H1 (cell line): ENCODE data around the gene NARS2. TPM values are rescaled to one million over a fixed set of nuclear protein-coding genes. Genes with fewer than 3 reads are reported as not detected.

ENCODE experiments used
- CTCF ChIA-PET: fragments of 300-600 bp; sonication (Branson Sonifier 250); formaldehyde crosslinking; loops from one replicate; lab custom pipeline; 2021; ENCODE audit not compliant: partially characterized antibody; lab: Charles Lee
- POLR2A ChIA-PET: fragments of 300-600 bp; sonication (Branson Sonifier 250); formaldehyde crosslinking; loops from one replicate; lab custom pipeline; 2021; ENCODE audit warnings: inconsistent platforms; ENCODE audit not compliant: partially characterized antibody; lab: Charles Lee
- DNase-seq, 2 experiments: peaks; one replicate each; pipeline versions ENCODE4 v3.0.0 to v3.0.0-alpha.2; 2010 to 2022; ENCODE audit warnings: low spot score in 2 of 2, low read depth in 1 of 2, mixed read lengths in 1 of 2
- FAIRE-seq: peaks from 2 replicates; lab custom pipeline; 2011; peaks lifted over from hg19 to GRCh38; lab: Jason Lieb, UNC
- H2AFZ ChIP-seq: 2 replicates; pipeline ENCODE4 v1.8.1; 2012; ENCODE audit warnings: low read length, inconsistent platforms
- H2AK5ac ChIP-seq: 2 replicates; pipeline ENCODE4 v1.6.1; 2013; ENCODE audit warnings: low read depth, low read length
- H2BK120ac ChIP-seq: replicated peaks from 2 replicates; pipeline ENCODE3; 2013; ENCODE audit warnings: low read depth, low read length, inconsistent platforms
- H2BK12ac ChIP-seq: 2 replicates; pipeline ENCODE4 v1.6.1; 2013; ENCODE audit warnings: low read depth, low read length
- H2BK15ac ChIP-seq: 2 replicates; pipeline ENCODE4 v1.6.1; 2013; ENCODE audit warnings: low read length
- H2BK20ac ChIP-seq: 2 replicates; pipeline ENCODE4 v1.6.1; 2013; ENCODE audit warnings: low read length
- H2BK5ac ChIP-seq: 2 replicates; pipeline ENCODE4 v1.6.1; 2013; ENCODE audit warnings: low read depth, low read length
- H3K14ac ChIP-seq: 2 replicates; pipeline ENCODE4 v1.6.1; 2013; ENCODE audit warnings: inconsistent platforms; ENCODE audit not compliant: insufficient read length
- H3K18ac ChIP-seq: 2 replicates; pipeline ENCODE4 v1.6.1; 2013; ENCODE audit warnings: low read length; ENCODE audit errors: extremely low read depth
- H3K23ac ChIP-seq: 2 replicates; pipeline ENCODE4 v1.6.1; 2013; ENCODE audit warnings: inconsistent platforms; ENCODE audit not compliant: insufficient read length
- H3K23me2 ChIP-seq: 2 replicates; pipeline ENCODE4 v1.6.1; 2013; ENCODE audit warnings: low read depth, low read length
- H3K27ac ChIP-seq: 2 replicates; pipeline ENCODE4 v1.6.1; 2011; ENCODE audit warnings: low read depth, low read length, inconsistent platforms
- H3K27me3 ChIP-seq, 4 experiments: replicated peaks in 1 of 4; 1 replicate in 1 of 4; 2 replicates in 3 of 4; pipeline versions ENCODE4 v1.6.1 to v1.8.1; 2011 to 2013; ENCODE audit warnings: low read length in 3 of 4, mild to moderate bottlenecking in 3 of 4, inconsistent platforms in 2 of 4, mixed read lengths in 2 of 4, moderate library complexity in 1 of 4; ENCODE audit not compliant: control insufficient read depth in 3 of 4, insufficient read depth in 3 of 4; ENCODE audit errors: extremely low read depth in 1 of 4
- H3K36me3 ChIP-seq, 4 experiments: 2 replicates each; pipeline versions ENCODE4 v1.6.1 to v1.8.1; 2011 to 2013; ENCODE audit warnings: mild to moderate bottlenecking in 4 of 4, low read length in 3 of 4, moderate library complexity in 2 of 4, control low read depth in 1 of 4, inconsistent platforms in 1 of 4; ENCODE audit not compliant: insufficient read depth in 4 of 4, control insufficient read depth in 2 of 4
- H3K4ac ChIP-seq: replicated peaks from 2 replicates; pipeline ENCODE3; 2013; ENCODE audit warnings: low read length, low read depth, mixed read lengths, inconsistent platforms; ENCODE audit not compliant: insufficient read length
- H3K4me1 ChIP-seq, 4 experiments: replicated peaks in 1 of 4; 1 replicate in 1 of 4; 2 replicates in 3 of 4; pipeline versions ENCODE4 v1.6.1 to v1.8.1; 2011 to 2013; ENCODE audit warnings: low read length in 3 of 4, inconsistent platforms in 2 of 4, mixed read lengths in 1 of 4; ENCODE audit not compliant: insufficient read depth in 4 of 4, control insufficient read depth in 3 of 4
- H3K4me2 ChIP-seq, 2 experiments: 2 replicates each; pipeline versions ENCODE4 v1.6.1 to v1.8.1; 2011 to 2013; ENCODE audit warnings: low read depth in 2 of 2, low read length in 2 of 2, control low read depth in 1 of 2, inconsistent platforms in 1 of 2, mild to moderate bottlenecking in 1 of 2; ENCODE audit not compliant: insufficient read depth in 1 of 2
- H3K4me3 ChIP-seq, 4 experiments: fragments of 200-600, 300-600 bp in 1 of 4; sonication (generic), shearing (Covaris generic), sonication (Bioruptor Twin) in 1 of 4; 2 replicates each; pipeline versions ENCODE4 v1.5.1 to v1.8.1; 2011 to 2016; ENCODE audit warnings: low read length in 4 of 4, low read depth in 3 of 4, control low read depth in 2 of 4, inconsistent platforms in 2 of 4, mild to moderate bottlenecking in 2 of 4, mixed read lengths in 1 of 4, moderate library complexity in 1 of 4; ENCODE audit not compliant: insufficient read depth in 2 of 4; ENCODE audit errors: extremely low read depth in 1 of 4
- H3K56ac ChIP-seq: replicated peaks from 2 replicates; pipeline ENCODE3; 2013; ENCODE audit warnings: low read depth, mild to moderate bottlenecking, mixed read lengths, low read length, inconsistent platforms; ENCODE audit not compliant: insufficient read length
- H3K79me1 ChIP-seq: 2 replicates; pipeline ENCODE4 v1.6.1; 2013; ENCODE audit warnings: low read depth, low read length, control low read depth
- H3K79me2 ChIP-seq, 2 experiments: 2 replicates each; pipeline versions ENCODE4 v1.6.1 to v1.8.1; 2012 to 2013; ENCODE audit warnings: low read length in 2 of 2, mild to moderate bottlenecking in 2 of 2, inconsistent platforms in 1 of 2; ENCODE audit not compliant: insufficient read depth in 2 of 2, control insufficient read depth in 1 of 2
- H3K9ac ChIP-seq, 4 experiments: replicated peaks in 1 of 4; 1 replicate in 1 of 4; 2 replicates in 3 of 4; pipeline versions ENCODE4 v1.6.1 to v1.8.1; 2011 to 2013; ENCODE audit warnings: low read depth in 3 of 4, low read length in 3 of 4, control low read depth in 2 of 4, mild to moderate bottlenecking in 2 of 4, moderate library complexity in 2 of 4, inconsistent platforms in 1 of 4; ENCODE audit errors: extremely low read depth in 1 of 4
- H3K9me3 ChIP-seq, 2 experiments: 2 replicates each; pipeline versions ENCODE4 v1.6.1 to v1.8.1; 2012 to 2013; ENCODE audit warnings: mild to moderate bottlenecking in 2 of 2, moderate library complexity in 2 of 2, control low read depth in 1 of 2, inconsistent platforms in 1 of 2, low read depth in 1 of 2, low read length in 1 of 2, mixed read lengths in 1 of 2; ENCODE audit not compliant: insufficient read depth in 2 of 2
- H4K20me1 ChIP-seq, 2 experiments: replicated peaks in 1 of 2; 2 replicates each; pipeline versions ENCODE3 to v1.8.1; 2011 to 2013; ENCODE audit warnings: inconsistent platforms in 2 of 2, low read length in 2 of 2, mild to moderate bottlenecking in 1 of 2; ENCODE audit not compliant: insufficient read depth in 2 of 2, control insufficient read depth in 1 of 2
- H4K5ac ChIP-seq: 2 replicates; pipeline ENCODE4 v1.6.1; 2013; ENCODE audit warnings: low read length, low read depth, mixed read lengths, inconsistent platforms; ENCODE audit not compliant: insufficient read length
- H4K8ac ChIP-seq: 2 replicates; pipeline ENCODE4 v1.8.0; 2013; ENCODE audit warnings: mild to moderate bottlenecking, moderate library complexity, low read length, inconsistent platforms; ENCODE audit not compliant: insufficient read depth; ENCODE audit errors: extremely low read depth
- H4K91ac ChIP-seq: replicated peaks from 2 replicates; pipeline ENCODE3; 2013; ENCODE audit warnings: low read length, mixed read lengths, inconsistent platforms; ENCODE audit not compliant: insufficient read length
- NRF1 ChIP-seq: IDR thresholded peaks from 2 replicates; pipeline ENCODE4 v1.6.1; 2011; ENCODE audit warnings: mild to moderate bottlenecking, low read depth, low read length, improper control_type of control experiment
- RNF2 ChIP-seq: fragments of 200-900, 300-1000 bp; sonication (generic); IDR thresholded peaks from 2 replicates; pipeline ENCODE4 v1.7.1; 2016; ENCODE audit warnings: borderline replicate concordance, low read depth, mild to moderate bottlenecking, antibody characterized with exemption, low read length; ENCODE audit not compliant: poor library complexity, severe bottlenecking; ENCODE audit errors: missing control alignments
- TAF7 ChIP-seq: optimal IDR thresholded peaks from 2 replicates; pipeline ENCODE3; 2011; ENCODE audit warnings: low read depth, mild to moderate bottlenecking, inconsistent platforms, low read length, moderate library complexity, borderline replicate concordance
- whole genome bisulfite sequencing, 2 experiments: shearing (Covaris generic) in 1 of 2; methylation state at CpG; one replicate each; pipeline versions ENCODE4 v1.1.6 to v1.1.7; 2013 to 2015; ENCODE audit warnings: low lambda C conversion rate in 2 of 2, mixed read lengths in 2 of 2, inconsistent platforms in 1 of 2, low coverage in 1 of 2, missing lambda C conversion rate in 1 of 2; ENCODE audit not compliant: insufficient replicate concordance in 2 of 2, insufficient coverage in 1 of 2, insufficient read length in 1 of 2; ENCODE audit errors: extremely low coverage in 1 of 2, missing lambda C conversion rate in 1 of 2; 5-methylcytosine and 5-hydroxymethylcytosine counted together
- polyA plus RNA-seq, 7 experiments: library from polyadenylated mRNA; depleted of rRNA in 3 of 7; stranded (reverse) in 5 of 7; unstranded in 2 of 7; fragments of >200 nt in 5 of 7; fragments of 200-250 nt in 2 of 7; gene quantifications; 1 replicate in 5 of 7; 2 replicates in 1 of 7; 4 replicates in 1 of 7; pipeline versions ENCODE4 v1.2.1 to v1.2.3, GENCODE V29; 2011 to 2013; ENCODE audit warnings: missing spikeins in 2 of 7, mixed read lengths in 2 of 7
- total RNA-seq: library from RNA; stranded (reverse); fragmentation: NEBNext Ultra II Directional; extraction: Animal tissue kit (Norgen Biotek cat#: 25700); gene quantifications from 2 replicates; pipeline ENCODE4 v1.2.1, GENCODE V29; 2021

The NARS2 gene
- total and polyA plus RNA-seq, 2 of the 8 experiments (the other 6 are each of a cell fraction or from before 2014, with no cell fraction given), result 26.2 to 51.6 TPM

- no peak overlapping the region for H2AFZ ChIP-seq
- no peak overlapping the region for H3K4me3 ChIP-seq
- H3K9ac ChIP-seq, result no peak overlapping the region
- H4K20me1 ChIP-seq, result no peaks in the 10 kb centered on the region
- no peak overlapping the region for H3K27ac ChIP-seq
- H3K27me3 ChIP-seq, result no peaks in the 10 kb centered on the region
- no peak for FAIRE-seq
- H4K5ac ChIP-seq, result no peak overlapping the region
- WGBS, 2 experiments, result 96% methylated on average over 4 of the region's 4 CpGs; no CpG with 5 or more reads in 1 of the 2 experiments
- H4K8ac ChIP-seq, result no peak overlapping the region
- no peak for DNase-seq
- H3K14ac ChIP-seq, result no peak overlapping the region
- H3K4ac ChIP-seq, result no peak overlapping the region
- H3K4me2 ChIP-seq, result no peak overlapping the region; a peak in 1 of 4 replicates
- H3K9me3 ChIP-seq, result no peaks in the 10 kb centered on the region
- H3K4me1 ChIP-seq, result no peaks in the 10 kb centered on the region; a peak in 2 of 7 replicates
- H2BK12ac ChIP-seq, result no peak overlapping the region
- no peak overlapping the region for H2AK5ac ChIP-seq
- peaks cover 11% of the 10 kb centered on the region for H3K23me2 ChIP-seq
- H2BK120ac ChIP-seq, result no peak overlapping the region
- no peak overlapping the region for H4K91ac ChIP-seq
- TF ChIP-seq RNF2 (no peak), TAF7 (no peak), NRF1 (no peak)
- H2BK15ac ChIP-seq, result no peak overlapping the region
- peaks cover 0 to 23% of the 10 kb centered on the region in 2 experiments; a peak in 2 of 4 replicates for H3K79me2 ChIP-seq
- H3K23ac ChIP-seq, result no peak overlapping the region
- CTCF ChIA-PET, result interaction anchor here (0.6 to 4.9 kb wide), 3 partner anchors 8 to 528 kb away, joined by 3 to 35 read pairs (median 3); no protein-coding TSS in a partner anchor
- no peak overlapping the region for H2BK20ac ChIP-seq
- H3K36me3 ChIP-seq, result peaks cover 3 to 40% (median 19%) of the 10 kb centered on the region in 4 experiments; a peak in 7 of 8 replicates
- no peak overlapping the region for H2BK5ac ChIP-seq
- no peaks in the 10 kb centered on the region; the same call in 1 of the 2 replicates for H3K79me1 ChIP-seq
- POLR2A ChIA-PET, result no interaction called here
- H3K18ac ChIP-seq, result no peak overlapping the region
- no peak overlapping the region for H3K56ac ChIP-seq
These were observed 2.3 kb downstream of the NARS2 start for GRCh38 chr11:78572394-78572793.
